Measurements from ENCODE around the gene PPP1R9A.

Gene PPP1R9A

DNA sequence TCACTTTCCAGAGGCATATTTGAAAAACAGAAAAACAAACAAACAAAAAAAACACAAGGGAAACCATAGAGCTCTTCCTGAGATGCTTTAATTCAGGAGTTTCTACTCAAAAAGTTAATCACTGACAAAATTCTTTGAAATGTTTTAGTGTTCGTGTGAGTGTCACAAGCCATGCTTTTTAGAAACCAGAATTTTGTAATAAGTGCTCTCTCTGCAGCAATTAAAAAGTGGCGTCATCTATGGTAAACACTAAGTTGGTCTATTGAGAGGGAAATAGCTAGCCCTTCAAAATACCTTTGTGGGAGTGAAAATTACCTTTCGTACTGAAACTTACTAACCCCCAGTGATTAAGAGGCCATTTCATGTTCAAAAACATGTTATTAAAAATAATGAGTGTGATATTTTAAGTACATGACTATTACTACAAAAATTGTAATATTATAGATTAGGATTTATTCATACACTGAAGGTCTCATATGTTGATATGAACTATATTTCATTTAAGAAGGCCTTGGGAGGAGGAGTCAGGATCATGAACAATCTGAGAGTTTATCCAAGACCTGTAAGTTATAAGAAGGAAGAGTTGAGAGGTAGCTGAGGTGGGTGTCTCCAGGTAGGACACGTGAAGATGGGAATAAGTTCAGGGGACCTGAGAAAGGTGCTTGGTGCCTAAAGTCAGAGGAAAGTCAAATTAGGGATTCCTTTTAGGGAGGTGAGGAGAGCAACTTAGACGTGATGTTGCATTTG is 94.6 kb downstream of the PPP1R9A start:
- ChIA-PET CTCF (interaction anchor here (0.9 kb wide), 1 partner anchor 28 kb away, joined by 3 read pairs; no protein-coding TSS in a partner anchor), POLR2A (no interaction called here)
- Histone ChIP-seq H3K36me3 (ENCODE audit: control insufficient read depth in 2 of 2, insufficient read depth in 1 of 2, low read length in 2 of 2) (no peaks in the 10 kb centered on the region), H3K27ac (ENCODE audit: extremely low read depth, low read depth, low read length) (no peak overlapping the region), H3K4me1 (ENCODE audit: control insufficient read depth, insufficient read depth, low read length) (peaks cover 7% of the 10 kb centered on the region; the same call in 1 of the 2 replicates), H3K9me3 (ENCODE audit: control insufficient read depth, insufficient read depth, low read depth, low read length) (no peaks in the 10 kb centered on the region), H3K4me3 (ENCODE audit: low read depth, low read length) (no peak overlapping the region)
- TF ChIP-seq ZNF23 (tag by site-specific recombination; IDR thresholded peaks at IDR 0.05; ENCODE audit: borderline replicate concordance) = no peak
- TF ChIP-seq, protein P1, sequence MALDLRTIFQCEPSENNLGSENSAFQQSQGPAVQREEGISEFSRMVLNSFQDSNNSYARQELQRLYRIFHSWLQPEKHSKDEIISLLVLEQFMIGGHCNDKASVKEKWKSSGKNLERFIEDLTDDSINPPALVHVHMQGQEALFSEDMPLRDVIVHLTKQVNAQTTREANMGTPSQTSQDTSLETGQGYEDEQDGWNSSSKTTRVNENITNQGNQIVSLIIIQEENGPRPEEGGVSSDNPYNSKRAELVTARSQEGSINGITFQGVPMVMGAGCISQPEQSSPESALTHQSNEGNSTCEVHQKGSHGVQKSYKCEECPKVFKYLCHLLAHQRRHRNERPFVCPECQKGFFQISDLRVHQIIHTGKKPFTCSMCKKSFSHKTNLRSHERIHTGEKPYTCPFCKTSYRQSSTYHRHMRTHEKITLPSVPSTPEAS (tag by site-specific recombination; IDR thresholded peaks at IDR 0.05) = no peak
- TF ChIP-seq ZNF157 (tag by site-specific recombination; IDR thresholded peaks at IDR 0.05) = no peak
- TF ChIP-seq ZNF114 (tag by site-specific recombination; IDR thresholded peaks at IDR 0.05) = no peak
- TF ChIP-seq OSR2 (tag by site-specific recombination; IDR thresholded peaks at IDR 0.05) = no peak

DNA sequence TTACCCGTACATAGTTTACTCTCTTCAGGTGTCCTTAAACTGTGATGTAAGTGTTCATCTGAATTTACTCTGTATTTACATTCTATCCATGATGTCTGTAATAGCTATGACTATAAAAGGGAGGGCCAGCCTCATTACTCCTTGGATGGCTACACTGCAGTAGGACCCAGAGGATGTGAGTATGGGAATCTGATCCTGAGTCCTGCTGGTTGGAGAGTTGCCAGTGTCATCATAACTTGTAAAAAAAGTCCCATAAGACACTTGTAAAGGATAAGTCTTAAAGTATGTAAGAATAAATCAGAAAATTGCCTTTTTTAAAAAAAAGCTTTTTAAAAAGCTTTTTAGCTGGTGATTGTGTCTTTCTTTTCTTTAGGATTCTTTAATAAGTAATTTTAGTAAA is 95.4 kb downstream of the PPP1R9A start:
- H3K4me1 ChIP-seq (ENCODE audit: control insufficient read depth, insufficient read depth, low read length) = peaks cover 3% of the 10 kb centered on the region; the same call in 1 of the 2 replicates
- 0 out of 2 replicates have a peak, but pooled peaks have one; percentile 44 for TF ChIP-seq ZSCAN30 (tag by site-specific recombination; IDR thresholded peaks at IDR 0.05)
- TF ChIP-seq ZNF341 (tag by site-specific recombination; IDR thresholded peaks at IDR 0.05; ENCODE audit: low read depth) = no peak
- TF ChIP-seq ZBTB17 (tag by site-specific recombination; IDR thresholded peaks at IDR 0.05) = peak; percentile 40; the same call in 1 of the 2 replicates
- TF ChIP-seq ZNF335 (tag by site-specific recombination; conservative IDR thresholded peaks at IDR 0.05) = peak; percentile 46; the same call in 1 of the 2 replicates
- TF ChIP-seq PRDM6 (tag by site-specific recombination; IDR thresholded peaks at IDR 0.05) = peak; percentile 85
- TF ChIP-seq, protein P2, sequence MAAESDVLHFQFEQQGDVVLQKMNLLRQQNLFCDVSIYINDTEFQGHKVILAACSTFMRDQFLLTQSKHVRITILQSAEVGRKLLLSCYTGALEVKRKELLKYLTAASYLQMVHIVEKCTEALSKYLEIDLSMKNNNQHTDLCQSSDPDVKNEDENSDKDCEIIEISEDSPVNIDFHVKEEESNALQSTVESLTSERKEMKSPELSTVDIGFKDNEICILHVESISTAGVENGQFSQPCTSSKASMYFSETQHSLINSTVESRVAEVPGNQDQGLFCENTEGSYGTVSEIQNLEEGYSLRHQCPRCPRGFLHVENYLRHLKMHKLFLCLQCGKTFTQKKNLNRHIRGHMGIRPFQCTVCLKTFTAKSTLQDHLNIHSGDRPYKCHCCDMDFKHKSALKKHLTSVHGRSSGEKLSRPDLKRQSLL (tag by site-specific recombination; IDR thresholded peaks at IDR 0.05) = no peak
- no peaks in the 10 kb centered on the region for H3K36me3 ChIP-seq (ENCODE audit: control insufficient read depth in 2 of 2, insufficient read depth in 1 of 2, low read length in 2 of 2)
- no peak overlapping the region for H3K4me3 ChIP-seq (ENCODE audit: low read depth, low read length)
- ChIA-PET CTCF (interaction anchor here (0.9 kb wide), 1 partner anchor 27 kb away, joined by 3 read pairs; no protein-coding TSS in a partner anchor), POLR2A (no interaction called here)
- H3K9me3 ChIP-seq (ENCODE audit: control insufficient read depth, insufficient read depth, low read depth, low read length) = no peaks in the 10 kb centered on the region
- no peak overlapping the region for H3K27ac ChIP-seq (ENCODE audit: extremely low read depth, low read depth, low read length)

- no peak overlapping the region for H3K27ac ChIP-seq (ENCODE audit: extremely low read depth, low read depth, low read length)
- no peaks in the 10 kb centered on the region; the same call in 1 of the 2 replicates for H3K4me1 ChIP-seq (ENCODE audit: control insufficient read depth, insufficient read depth, low read length)
- H3K9me3 ChIP-seq (ENCODE audit: control insufficient read depth, insufficient read depth, low read depth, low read length) = no peaks in the 10 kb centered on the region
- H3K36me3 ChIP-seq (ENCODE audit: control insufficient read depth in 2 of 2, insufficient read depth in 1 of 2, low read length in 2 of 2) = no peaks in the 10 kb centered on the region
- peak; percentile 72 for TF ChIP-seq SCRT2 (tag by site-specific recombination; IDR thresholded peaks at IDR 0.05)
- no peak for TF ChIP-seq ZNF23 (tag by site-specific recombination; IDR thresholded peaks at IDR 0.05; ENCODE audit: borderline replicate concordance)
- peak; percentile 25 for TF ChIP-seq PRDM6 (tag by site-specific recombination; IDR thresholded peaks at IDR 0.05)
- POLR2A ChIA-PET = no interaction called here
- H3K4me3 ChIP-seq (ENCODE audit: low read depth, low read length) = no peak overlapping the region
- CTCF ChIA-PET = interaction anchor here (0.6 kb wide), 1 partner anchor 20 kb away, joined by 4 read pairs; no protein-coding TSS in a partner anchor
These were observed 97.3 kb downstream of the PPP1R9A start for GRCh38 chr7:95004618-95005247.
